ENCODE measurements around the gene TRHDE. TPM values are rescaled to one million over a fixed set of nuclear protein-coding genes. Genes with fewer than 3 reads are reported as not detected.

Gene TRHDE
- total RNA-seq, 2 donors from 2014 or later = 0.02 TPM; not detected in 1

- peaks cover 14% of the 10 kb centered on the region for H3K9me3 Mint-ChIP-seq
- no peak overlapping the region for H3K4me3 Mint-ChIP-seq
- H3K4me1 Mint-ChIP-seq (ENCODE audit: low read depth in 2 of 2) = no peaks in the 10 kb centered on the region
- H3K27ac Mint-ChIP-seq = no peak overlapping the region
- no peak for ATAC-seq
- no peaks in the 10 kb centered on the region for H3K36me3 Mint-ChIP-seq
- no peak for DNase-seq (ENCODE audit: low spot score)
- H3K27me3 Mint-ChIP-seq = no peaks in the 10 kb centered on the region
Observed at GRCh38 chr12:72366255-72366654, 94.1 kb downstream of the TRHDE start.

DNA sequence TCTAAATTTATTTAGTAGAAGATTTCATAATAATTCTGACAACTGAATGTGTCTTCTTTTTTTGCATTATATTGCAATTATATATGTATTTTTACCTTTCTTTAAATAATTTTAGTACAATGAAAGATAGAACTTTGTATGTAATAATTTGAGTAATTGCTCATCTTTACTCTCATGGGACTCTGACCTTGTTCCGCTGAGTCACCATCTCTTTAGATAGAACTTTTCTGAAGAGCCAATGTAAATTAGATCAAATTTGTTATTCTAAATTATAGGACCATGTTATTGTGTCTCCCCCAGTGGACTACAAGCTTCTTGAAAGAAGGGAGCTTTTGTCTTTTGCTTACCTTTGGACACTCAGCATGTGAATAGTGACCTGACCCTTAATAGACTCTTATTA lies 96.1 kb downstream of the TRHDE start:
- no peak for ATAC-seq
- no peaks in the 10 kb centered on the region for H3K36me3 Mint-ChIP-seq
- no peak overlapping the region for H3K4me3 Mint-ChIP-seq
- H3K27ac Mint-ChIP-seq = no peak overlapping the region
- no peak for DNase-seq (ENCODE audit: low spot score)
- H3K4me1 Mint-ChIP-seq (ENCODE audit: low read depth in 2 of 2) = no peaks in the 10 kb centered on the region
- peaks cover 14% of the 10 kb centered on the region for H3K9me3 Mint-ChIP-seq
- H3K27me3 Mint-ChIP-seq = no peaks in the 10 kb centered on the region

DNA sequence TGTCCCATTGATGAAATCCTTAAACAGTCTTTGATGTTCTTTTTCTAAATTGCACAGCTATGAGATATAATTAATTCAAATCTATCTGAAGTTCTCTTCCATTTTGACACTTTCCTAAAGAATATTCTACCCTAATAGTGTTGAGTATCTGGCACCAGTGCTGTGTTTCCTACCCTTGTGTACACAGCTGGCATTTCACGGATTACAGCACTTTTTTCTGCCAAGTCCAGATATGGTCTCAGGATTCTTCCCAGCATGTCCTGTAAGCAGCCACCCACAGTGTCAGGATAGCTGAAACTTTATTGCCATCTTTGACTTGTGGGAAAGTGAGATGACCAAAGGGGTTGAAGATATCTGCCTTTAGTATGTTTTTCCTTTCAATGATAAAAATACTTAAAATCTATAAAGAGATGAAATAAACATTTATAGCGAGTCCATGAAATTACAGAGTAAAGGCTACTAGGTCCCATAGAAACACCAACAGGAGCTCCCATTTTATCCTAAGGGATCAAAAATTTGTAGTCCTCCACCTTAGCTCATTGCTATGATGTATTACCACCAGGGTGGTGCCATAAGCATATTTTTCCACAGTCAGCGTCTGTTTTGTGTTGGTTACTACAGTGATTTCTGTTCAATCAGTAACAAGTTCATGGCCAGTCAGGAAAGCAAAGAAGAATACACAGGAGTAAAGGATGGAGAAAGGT lies 96.7 kb downstream of the TRHDE start:
- DNase-seq (ENCODE audit: low spot score) (no peak), ATAC-seq (no peak)
- no peak overlapping the region for H3K4me3 Mint-ChIP-seq
- no peak overlapping the region for H3K27ac Mint-ChIP-seq
- no peaks in the 10 kb centered on the region for H3K36me3 Mint-ChIP-seq
- H3K4me1 Mint-ChIP-seq (ENCODE audit: low read depth in 2 of 2) = no peaks in the 10 kb centered on the region
- H3K9me3 Mint-ChIP-seq = peaks cover 14% of the 10 kb centered on the region
- no peaks in the 10 kb centered on the region for H3K27me3 Mint-ChIP-seq

GRCh38 chr12:72369423-72369959 lies 97.3 kb downstream of the TRHDE start:
- Mint-ChIP-seq H3K27me3 (no peaks in the 10 kb centered on the region), H3K4me3 (no peak overlapping the region), H3K9me3 (peaks cover 14% of the 10 kb centered on the region), H3K27ac (no peak overlapping the region), H3K36me3 (no peaks in the 10 kb centered on the region), H3K4me1 (ENCODE audit: low read depth in 2 of 2) (no peaks in the 10 kb centered on the region)
- DNase-seq (ENCODE audit: low spot score) = no peak
- ATAC-seq = no peak

- ATAC-seq = no peak
- Mint-ChIP-seq H3K36me3 (no peaks in the 10 kb centered on the region), H3K4me3 (no peak overlapping the region), H3K4me1 (ENCODE audit: low read depth in 2 of 2) (no peaks in the 10 kb centered on the region), H3K27ac (no peak overlapping the region), H3K27me3 (no peaks in the 10 kb centered on the region), H3K9me3 (peaks cover 14% of the 10 kb centered on the region)
- no peak for DNase-seq (ENCODE audit: low spot score)
Observed at GRCh38 chr12:72380441-72380840, 108.3 kb downstream of the TRHDE start.

GRCh38 chr12:72388322-72388721 lies 116.2 kb downstream of the TRHDE start:
- Mint-ChIP-seq H3K27me3 (no peaks in the 10 kb centered on the region), H3K4me3 (no peak overlapping the region), H3K27ac (no peak overlapping the region), H3K9me3 (peaks cover 21% of the 10 kb centered on the region), H3K4me1 (ENCODE audit: low read depth in 2 of 2) (no peaks in the 10 kb centered on the region), H3K36me3 (peaks cover 4% of the 10 kb centered on the region)
- DNase-seq (ENCODE audit: low spot score) (no peak), ATAC-seq (no peak)

GRCh38 chr12:72390146-72390545 lies 118.0 kb downstream of the TRHDE start:
- ATAC-seq = no peak
- H3K9me3 Mint-ChIP-seq = peaks cover 18% of the 10 kb centered on the region
- H3K27me3 Mint-ChIP-seq = no peaks in the 10 kb centered on the region
- H3K4me3 Mint-ChIP-seq = no peak overlapping the region
- H3K36me3 Mint-ChIP-seq = peaks cover 4% of the 10 kb centered on the region
- H3K27ac Mint-ChIP-seq = no peak overlapping the region
- no peaks in the 10 kb centered on the region for H3K4me1 Mint-ChIP-seq (ENCODE audit: low read depth in 2 of 2)
- no peak for DNase-seq (ENCODE audit: low spot score)

- H3K27me3 Mint-ChIP-seq = no peaks in the 10 kb centered on the region
- peaks cover 7% of the 10 kb centered on the region for H3K9me3 Mint-ChIP-seq
- H3K27ac Mint-ChIP-seq = no peak overlapping the region
Observed at GRCh38 chr12:72406111-72406510, 133.9 kb downstream of the TRHDE start.

DNA sequence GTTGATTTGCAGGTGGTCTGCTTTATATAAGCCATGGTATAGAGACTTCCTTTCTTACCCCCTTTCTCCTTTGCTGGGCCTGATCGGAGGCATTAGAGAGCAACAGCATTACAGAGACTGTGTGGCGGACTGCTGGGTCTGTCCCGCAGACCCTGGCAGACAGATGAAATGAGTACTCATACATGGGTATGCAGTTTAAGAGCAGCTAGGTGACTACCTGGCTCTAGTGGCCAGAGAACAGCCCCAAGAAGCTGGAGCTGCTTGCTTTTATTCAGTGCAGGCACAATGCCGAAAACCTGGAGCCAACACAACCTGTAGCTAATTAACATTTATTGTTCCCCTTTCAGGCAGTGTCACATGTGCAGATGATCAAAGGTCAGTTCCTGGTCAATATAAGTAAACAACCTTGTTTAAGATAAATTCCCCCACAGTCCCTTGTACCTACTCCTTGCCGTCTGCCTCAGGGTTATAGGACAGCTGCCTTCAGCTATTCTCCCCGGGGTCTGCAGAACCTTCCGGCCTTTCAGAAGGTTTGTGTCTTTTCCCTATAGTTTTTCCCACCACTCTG lies 160.0 kb downstream of the TRHDE start:
- no peak for DNase-seq (ENCODE audit: low spot score)
- H3K9me3 Mint-ChIP-seq = peaks cover 7% of the 10 kb centered on the region

More at GRCh38 chr12:72406111-72406510, 133.9 kb downstream of the TRHDE start:
- ATAC-seq (no peak), DNase-seq (ENCODE audit: low spot score) (no peak)
- Mint-ChIP-seq H3K4me1 (ENCODE audit: low read depth in 2 of 2) (no peaks in the 10 kb centered on the region), H3K36me3 (no peaks in the 10 kb centered on the region), H3K4me3 (no peak overlapping the region)

DNA sequence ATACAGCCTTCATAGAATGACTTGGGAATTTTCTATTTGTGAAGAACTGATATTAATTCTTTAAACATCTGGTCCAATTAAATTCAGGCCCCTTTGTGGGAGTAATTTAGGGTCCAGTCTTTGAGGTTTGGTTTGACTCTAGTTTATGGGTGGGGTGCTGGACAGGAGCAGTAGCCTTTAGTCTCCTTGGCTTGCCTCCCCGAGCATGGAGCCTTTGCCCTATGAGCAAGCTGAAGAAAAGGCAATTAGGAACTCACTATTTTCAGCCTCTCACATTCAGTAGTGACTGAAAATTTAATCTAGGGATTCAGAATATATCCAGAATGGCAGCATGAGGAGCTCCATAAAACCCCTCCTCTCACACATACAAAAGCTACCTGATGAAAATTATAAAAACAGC lies 161.1 kb downstream of the TRHDE start:
- H3K27me3 Mint-ChIP-seq = no peaks in the 10 kb centered on the region
- DNase-seq (ENCODE audit: low spot score) = no peak
- ATAC-seq = no peak
- no peak overlapping the region for H3K27ac Mint-ChIP-seq
- H3K4me1 Mint-ChIP-seq (ENCODE audit: low read depth in 2 of 2) = no peaks in the 10 kb centered on the region
- H3K36me3 Mint-ChIP-seq = no peaks in the 10 kb centered on the region
- peaks cover 10% of the 10 kb centered on the region for H3K9me3 Mint-ChIP-seq
- H3K4me3 Mint-ChIP-seq = no peak overlapping the region

More for the DNA sequence above, 160.0 kb downstream of the TRHDE start:
- no peak for ATAC-seq
- Mint-ChIP-seq H3K27ac (no peak overlapping the region), H3K4me1 (ENCODE audit: low read depth in 2 of 2) (no peaks in the 10 kb centered on the region), H3K27me3 (no peaks in the 10 kb centered on the region), H3K36me3 (no peaks in the 10 kb centered on the region), H3K4me3 (no peak overlapping the region)

GRCh38 chr12:72434999-72435398 lies 162.8 kb downstream of the TRHDE start:
- no peak for ATAC-seq
- Mint-ChIP-seq H3K4me3 (no peak overlapping the region), H3K4me1 (ENCODE audit: low read depth in 2 of 2) (no peaks in the 10 kb centered on the region), H3K27me3 (no peaks in the 10 kb centered on the region), H3K27ac (no peak overlapping the region), H3K9me3 (peaks cover 14% of the 10 kb centered on the region), H3K36me3 (peaks cover 5% of the 10 kb centered on the region)
- no peak for DNase-seq (ENCODE audit: low spot score)

- peaks cover 36% of the 10 kb centered on the region for H3K9me3 Mint-ChIP-seq
- no peak for DNase-seq (ENCODE audit: low spot score)
Observed at GRCh38 chr12:72442217-72442616, 170.0 kb downstream of the TRHDE start.

DNA sequence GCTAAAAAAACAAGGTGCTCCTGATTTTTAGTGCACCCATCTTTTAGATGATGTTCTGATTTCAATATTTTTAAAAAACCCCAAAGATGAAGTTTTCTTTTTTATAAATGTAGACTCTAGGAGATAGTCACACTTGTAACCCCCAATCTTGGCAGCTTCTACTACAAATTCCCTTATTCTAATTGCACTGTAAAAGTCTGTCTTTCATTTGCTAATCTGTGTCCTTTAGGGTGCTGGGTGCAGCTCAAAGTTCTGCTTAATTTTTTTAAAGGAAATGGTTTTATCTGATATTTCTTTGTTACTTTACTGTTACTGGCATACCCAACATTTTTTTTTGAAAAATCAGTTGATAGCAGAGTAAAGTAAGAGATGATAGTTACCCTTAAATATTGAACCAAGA lies 172.0 kb downstream of the TRHDE start:
- Mint-ChIP-seq H3K9me3 (peaks cover 31% of the 10 kb centered on the region), H3K27ac (no peak overlapping the region), H3K4me3 (no peak overlapping the region), H3K36me3 (peaks cover 10% of the 10 kb centered on the region), H3K4me1 (ENCODE audit: low read depth in 2 of 2) (no peaks in the 10 kb centered on the region), H3K27me3 (no peaks in the 10 kb centered on the region)
- no peak for ATAC-seq
- DNase-seq (ENCODE audit: low spot score) = no peak

More at GRCh38 chr12:72442217-72442616, 170.0 kb downstream of the TRHDE start:
- H3K4me3 Mint-ChIP-seq = no peak overlapping the region
- H3K36me3 Mint-ChIP-seq = peaks cover 10% of the 10 kb centered on the region
- H3K4me1 Mint-ChIP-seq (ENCODE audit: low read depth in 2 of 2) = no peaks in the 10 kb centered on the region
- H3K27me3 Mint-ChIP-seq = no peaks in the 10 kb centered on the region
- ATAC-seq = no peak
- no peak overlapping the region for H3K27ac Mint-ChIP-seq

DNA sequence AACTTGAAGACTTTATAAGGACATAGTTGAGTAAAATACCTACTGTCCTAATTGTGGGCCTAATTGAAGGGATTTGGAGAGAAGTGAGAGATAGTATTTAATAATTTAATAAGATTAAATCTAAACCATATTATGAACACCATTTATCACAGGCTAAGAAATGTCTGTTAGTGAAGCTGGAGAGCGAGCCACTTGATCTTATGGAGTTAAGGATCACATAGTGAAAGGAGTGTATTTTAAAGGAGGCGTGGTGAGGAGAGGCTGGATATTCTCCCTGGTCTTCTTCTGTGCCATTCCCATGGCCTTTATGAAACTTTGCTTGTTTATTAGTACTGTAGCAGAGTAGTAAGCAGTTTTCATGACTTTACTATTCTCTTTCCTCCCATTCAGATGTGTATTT lies 172.4 kb downstream of the TRHDE start:
- Mint-ChIP-seq H3K27me3 (no peaks in the 10 kb centered on the region), H3K36me3 (peaks cover 8% of the 10 kb centered on the region), H3K27ac (no peak overlapping the region), H3K4me1 (ENCODE audit: low read depth in 2 of 2) (no peaks in the 10 kb centered on the region), H3K9me3 (peaks cover 30% of the 10 kb centered on the region), H3K4me3 (no peak overlapping the region)
- no peak for ATAC-seq
- DNase-seq (ENCODE audit: low spot score) = no peak

Measured in natural killer cell treated with Interleukin-12 subunit alpha and Interleukin-12 subunit beta and Interleukin-15 and Interleukin-18, amount 100 ng/mL, for 72 hours (primary cell).